Mononuclear cell (primary cell): ENCODE data around the gene GSE1. TPM values are rescaled to one million over a fixed set of nuclear protein-coding genes. Genes with fewer than 3 reads are reported as not detected.

Source experiments
- H3K27me3 ChIP-seq: 2 replicates; pipeline ENCODE4 v1.6.0; 2011; ENCODE audit warnings: low read length, control low read depth; ENCODE audit not compliant: insufficient read depth
- H3K4me1 ChIP-seq: 2 replicates; pipeline ENCODE4 v1.5.1; 2011; ENCODE audit warnings: mild to moderate bottlenecking, low read length, control low read depth; ENCODE audit not compliant: insufficient read depth
- H3K4me3 ChIP-seq: 2 replicates; pipeline ENCODE4 v1.5.1; 2011; ENCODE audit warnings: mild to moderate bottlenecking, low read length, moderate library complexity
- H3K9me3 ChIP-seq: 2 replicates; pipeline ENCODE4 v1.5.1; 2011; ENCODE audit warnings: low read depth, mild to moderate bottlenecking, control low read depth, low read length
- total RNA-seq: library from RNA; depleted of rRNA; stranded (reverse); fragments of >200 nt; gene quantifications from one replicate; pipeline ENCODE4 v1.2.3, GENCODE V29; 2012

The GSE1 gene
- total RNA-seq, 1 donor, result 34.3 TPM

DNA sequence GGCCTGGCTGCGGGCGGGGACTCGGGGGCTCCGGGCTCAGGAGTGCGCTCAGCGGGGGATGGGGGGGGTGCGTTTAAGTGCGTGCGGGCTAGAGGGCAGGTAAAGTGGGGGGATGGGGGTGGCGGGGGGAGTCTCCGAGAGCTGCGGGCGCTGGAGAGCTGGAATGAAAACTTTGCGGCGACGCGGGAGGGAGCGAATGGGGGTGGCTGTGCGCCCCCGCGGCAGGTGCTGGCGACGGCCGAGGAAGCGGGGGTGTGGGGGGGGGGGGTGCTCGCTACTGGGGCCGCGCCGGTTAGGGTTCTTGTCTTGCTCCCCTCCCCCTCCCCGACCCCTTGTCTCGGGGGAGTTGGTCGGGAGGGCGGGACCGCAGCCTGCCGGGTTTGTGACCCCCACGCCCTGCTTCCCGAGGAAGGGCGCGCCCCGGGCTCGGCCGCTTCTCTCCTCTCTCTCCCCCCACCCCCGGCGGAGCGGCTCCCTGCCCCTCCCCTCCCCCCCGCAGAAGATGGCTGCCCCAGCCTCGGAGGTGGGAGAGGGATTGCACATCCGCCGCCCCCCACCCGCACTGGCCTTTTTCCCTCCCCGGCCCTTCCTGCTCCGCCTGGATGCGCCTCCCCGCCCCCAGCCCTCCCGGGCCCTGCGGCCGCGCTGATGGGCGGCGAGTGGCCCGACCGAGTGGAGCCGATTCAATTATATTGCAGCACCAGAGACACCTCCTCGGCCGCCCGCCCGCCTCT lies 649 bp downstream of the GSE1 start:
- peaks cover 71% of the 10 kb centered on the region for H3K4me1 ChIP-seq
- no peaks in the 10 kb centered on the region for H3K27me3 ChIP-seq
- H3K9me3 ChIP-seq, result no peaks in the 10 kb centered on the region
- H3K4me3 ChIP-seq, result peak overlapping the region; percentile 41

DNA sequence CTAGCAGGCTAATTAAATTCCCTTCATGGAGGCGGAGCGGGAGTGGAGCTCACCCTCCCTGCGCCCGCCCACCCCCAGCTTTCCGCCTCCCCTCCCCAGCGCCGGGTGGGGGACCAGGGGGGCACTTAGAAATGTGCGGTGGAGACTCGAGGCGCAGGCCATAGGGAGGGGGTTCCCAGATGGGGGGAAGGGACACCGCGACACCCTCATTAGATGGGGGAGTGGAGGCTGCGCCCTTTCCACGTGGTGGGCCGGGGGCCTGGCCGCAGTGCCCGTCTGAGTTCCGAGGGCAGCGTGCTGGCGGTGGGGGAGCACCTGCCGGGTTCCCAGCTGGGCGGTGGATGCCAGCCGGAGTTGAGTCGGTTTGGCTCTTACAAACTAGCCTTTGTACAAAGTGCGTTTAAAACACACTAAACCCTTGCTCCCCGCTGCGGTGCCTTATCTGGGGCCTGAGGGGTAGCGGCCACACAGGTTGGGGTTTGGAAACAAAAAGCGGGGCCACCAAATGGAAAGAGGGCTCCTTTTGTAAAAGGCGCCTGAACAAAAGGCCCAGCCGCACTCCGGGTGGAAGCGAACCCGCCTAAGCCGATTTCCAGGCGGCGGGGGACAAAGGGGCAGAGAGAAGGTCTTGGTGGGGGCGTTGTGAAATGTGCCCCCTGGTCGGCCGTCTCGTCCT lies 1.4 kb downstream of the GSE1 start:
- no peaks in the 10 kb centered on the region for H3K27me3 ChIP-seq
- peaks cover 71% of the 10 kb centered on the region for H3K4me1 ChIP-seq
- H3K4me3 ChIP-seq, result no peak overlapping the region
- H3K9me3 ChIP-seq, result no peaks in the 10 kb centered on the region

GRCh38 chr16:85615014-85615851 lies 2.1 kb downstream of the GSE1 start:
- H3K27me3 ChIP-seq, result no peaks in the 10 kb centered on the region
- H3K4me3 ChIP-seq, result no peak overlapping the region
- H3K9me3 ChIP-seq, result no peaks in the 10 kb centered on the region
- peaks cover 65% of the 10 kb centered on the region for H3K4me1 ChIP-seq

DNA sequence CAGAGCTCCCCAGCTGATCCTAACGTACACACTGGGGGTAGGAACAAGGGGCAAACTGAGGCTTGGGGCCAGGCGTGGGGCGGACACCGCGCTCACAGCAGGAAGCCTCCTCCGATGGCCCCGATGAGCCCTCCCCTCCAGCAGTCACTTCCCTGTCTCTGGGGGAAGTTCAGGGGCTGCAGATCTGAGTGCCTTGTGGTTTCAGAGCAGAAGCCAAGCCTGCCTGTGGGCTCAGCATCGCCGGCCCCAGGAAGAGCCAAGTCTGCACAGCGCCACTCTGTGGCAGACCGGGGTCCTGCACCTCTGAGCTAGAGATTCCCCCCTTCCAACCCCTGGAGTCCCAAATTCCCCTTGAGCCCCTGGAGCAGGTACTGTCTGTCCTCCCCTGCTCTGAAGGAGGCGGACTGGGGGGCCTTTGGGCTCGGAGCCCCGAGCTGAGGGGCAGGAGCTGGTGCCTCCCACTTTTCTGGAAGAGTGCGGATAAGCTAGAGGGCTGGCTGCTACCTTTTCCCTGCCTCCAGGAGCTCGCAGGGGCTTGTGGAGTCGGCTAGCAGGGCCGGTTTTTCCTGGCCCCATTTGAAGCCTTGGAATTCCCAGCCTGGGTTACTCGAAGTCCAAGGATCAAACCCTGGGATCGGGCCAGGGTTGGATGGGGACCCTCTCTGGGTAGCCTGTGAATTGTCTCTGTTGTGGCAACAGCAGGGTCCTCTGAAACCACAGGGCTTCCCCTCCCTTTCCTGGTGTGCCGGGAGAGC lies 2.9 kb downstream of the GSE1 start:
- H3K4me3 ChIP-seq, result peak overlapping the region; percentile 13
- no peaks in the 10 kb centered on the region for H3K9me3 ChIP-seq
- peaks cover 57% of the 10 kb centered on the region for H3K4me1 ChIP-seq
- no peaks in the 10 kb centered on the region for H3K27me3 ChIP-seq

DNA sequence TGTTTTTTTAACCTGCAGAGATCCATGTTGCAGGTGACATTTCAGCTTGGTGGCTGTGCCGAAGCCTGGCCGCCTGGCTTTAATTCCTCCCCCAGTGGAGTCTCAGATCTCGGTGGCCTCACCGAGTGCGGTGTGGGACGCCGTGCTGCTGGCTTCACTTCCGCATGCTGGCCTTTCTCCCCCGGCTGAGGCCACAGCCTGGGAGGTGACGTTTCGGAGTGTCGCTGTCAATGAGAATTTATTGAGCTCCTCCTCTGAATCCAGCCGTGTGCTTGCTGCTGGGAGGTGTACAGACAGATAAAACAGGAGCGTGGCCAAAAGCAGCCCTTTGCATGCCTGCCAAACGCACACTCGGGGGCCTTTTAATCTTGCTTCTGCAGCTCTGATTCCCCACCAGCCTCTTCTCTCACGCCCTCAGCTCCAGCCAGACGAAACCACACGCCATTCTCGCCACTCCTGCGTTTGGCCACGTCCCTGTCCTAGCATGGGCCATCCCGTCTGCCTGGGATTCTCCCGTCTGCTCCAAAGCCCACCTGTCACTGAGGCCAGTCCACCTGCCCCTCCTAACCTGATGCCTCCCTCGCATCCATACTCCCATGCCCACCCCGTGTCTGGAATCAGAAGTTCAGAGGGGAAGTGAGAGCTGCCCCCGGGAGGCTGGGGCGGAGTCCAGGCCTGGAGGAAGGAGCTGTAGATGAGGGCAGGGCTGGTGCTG lies 3.6 kb downstream of the GSE1 start:
- Histone ChIP-seq H3K4me1 (peaks cover 52% of the 10 kb centered on the region), H3K4me3 (peak overlapping the region; percentile 13), H3K27me3 (no peaks in the 10 kb centered on the region), H3K9me3 (no peaks in the 10 kb centered on the region)

DNA sequence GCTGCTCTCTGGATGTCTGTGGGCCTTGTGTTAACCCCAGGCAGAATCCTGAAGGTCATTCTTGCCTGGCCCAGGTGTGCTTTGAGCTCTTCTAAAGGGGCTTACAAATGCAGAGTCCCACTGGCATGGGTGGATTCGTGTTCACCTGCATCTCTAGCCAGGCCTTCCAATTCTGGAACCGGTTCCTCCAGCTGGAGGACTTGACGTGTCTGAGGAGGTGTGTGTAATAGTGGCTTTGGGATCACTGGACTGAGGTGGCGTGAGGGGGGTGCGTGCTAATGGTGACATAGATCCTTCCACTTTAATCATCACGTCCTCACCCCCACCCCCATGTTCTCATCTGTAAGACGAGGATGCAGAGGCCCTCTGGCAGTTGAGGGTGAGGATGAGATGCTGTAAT lies 4.8 kb downstream of the GSE1 start:
- Histone ChIP-seq H3K9me3 (no peaks in the 10 kb centered on the region), H3K4me3 (no peak overlapping the region), H3K27me3 (no peaks in the 10 kb centered on the region), H3K4me1 (peaks cover 44% of the 10 kb centered on the region)

GRCh38 chr16:85618521-85618920 lies 5.4 kb downstream of the GSE1 start:
- H3K4me1 ChIP-seq, result peaks cover 45% of the 10 kb centered on the region
- no peaks in the 10 kb centered on the region for H3K27me3 ChIP-seq
- no peak overlapping the region for H3K4me3 ChIP-seq
- H3K9me3 ChIP-seq, result no peaks in the 10 kb centered on the region

GRCh38 chr16:85619101-85619891 lies 6.2 kb downstream of the GSE1 start:
- H3K4me1 ChIP-seq, result peaks cover 44% of the 10 kb centered on the region
- no peak overlapping the region for H3K4me3 ChIP-seq
- H3K27me3 ChIP-seq, result no peaks in the 10 kb centered on the region
- H3K9me3 ChIP-seq, result no peaks in the 10 kb centered on the region

DNA sequence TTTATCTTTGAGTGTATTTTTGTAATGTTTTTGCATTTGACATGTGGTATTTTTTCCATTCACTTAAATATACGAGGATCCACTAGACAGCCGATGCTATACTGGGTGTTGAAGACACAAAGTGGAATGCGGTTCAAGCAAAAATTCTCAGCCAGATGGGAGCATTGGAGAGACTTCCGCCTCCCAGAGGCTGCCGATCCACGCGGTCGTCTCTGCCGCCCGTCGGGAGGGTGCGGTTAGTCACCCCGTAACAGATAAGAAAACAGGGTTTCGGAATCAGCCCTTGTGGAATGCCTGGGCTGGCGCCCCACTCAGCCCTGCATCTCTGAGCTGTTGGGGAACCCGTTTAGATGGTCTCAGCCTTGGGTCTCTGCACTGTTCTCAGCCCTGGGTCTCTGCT lies 7.3 kb downstream of the GSE1 start:
- peaks cover 35% of the 10 kb centered on the region for H3K4me1 ChIP-seq
- no peaks in the 10 kb centered on the region for H3K27me3 ChIP-seq
- no peaks in the 10 kb centered on the region for H3K9me3 ChIP-seq
- no peak overlapping the region for H3K4me3 ChIP-seq

- Histone ChIP-seq H3K27me3 (no peaks in the 10 kb centered on the region), H3K9me3 (no peaks in the 10 kb centered on the region), H3K4me3 (no peak overlapping the region), H3K4me1 (peaks cover 30% of the 10 kb centered on the region)
Observed at GRCh38 chr16:85621698-85622428, 8.7 kb downstream of the GSE1 start.

- Histone ChIP-seq H3K4me3 (no peak overlapping the region), H3K9me3 (no peaks in the 10 kb centered on the region), H3K27me3 (no peaks in the 10 kb centered on the region), H3K4me1 (peaks cover 21% of the 10 kb centered on the region)
Observed at GRCh38 chr16:85622683-85623082, 9.6 kb downstream of the GSE1 start.

DNA sequence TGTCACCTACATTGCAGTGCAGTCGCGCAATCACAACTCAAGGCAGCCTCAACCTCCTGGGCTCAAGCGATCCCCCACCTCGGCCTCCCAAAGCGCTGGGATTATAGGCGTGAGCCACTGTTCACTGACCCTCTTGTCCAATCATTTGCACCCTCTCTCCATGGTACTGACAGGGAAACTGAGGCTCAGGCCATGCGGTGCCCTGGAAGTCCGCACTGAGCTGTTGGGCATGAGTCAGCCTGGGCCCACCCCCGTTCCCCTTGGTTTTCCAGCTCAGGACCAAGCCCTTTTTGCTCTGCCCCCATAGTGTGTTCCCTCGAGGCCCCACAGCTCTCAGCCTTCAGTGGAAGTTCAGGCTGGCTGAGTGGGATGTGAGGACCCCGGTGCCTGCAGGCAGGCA lies 10.1 kb downstream of the GSE1 start:
- Histone ChIP-seq H3K27me3 (no peaks in the 10 kb centered on the region), H3K4me1 (peaks cover 16% of the 10 kb centered on the region), H3K9me3 (no peaks in the 10 kb centered on the region), H3K4me3 (no peak overlapping the region)

DNA sequence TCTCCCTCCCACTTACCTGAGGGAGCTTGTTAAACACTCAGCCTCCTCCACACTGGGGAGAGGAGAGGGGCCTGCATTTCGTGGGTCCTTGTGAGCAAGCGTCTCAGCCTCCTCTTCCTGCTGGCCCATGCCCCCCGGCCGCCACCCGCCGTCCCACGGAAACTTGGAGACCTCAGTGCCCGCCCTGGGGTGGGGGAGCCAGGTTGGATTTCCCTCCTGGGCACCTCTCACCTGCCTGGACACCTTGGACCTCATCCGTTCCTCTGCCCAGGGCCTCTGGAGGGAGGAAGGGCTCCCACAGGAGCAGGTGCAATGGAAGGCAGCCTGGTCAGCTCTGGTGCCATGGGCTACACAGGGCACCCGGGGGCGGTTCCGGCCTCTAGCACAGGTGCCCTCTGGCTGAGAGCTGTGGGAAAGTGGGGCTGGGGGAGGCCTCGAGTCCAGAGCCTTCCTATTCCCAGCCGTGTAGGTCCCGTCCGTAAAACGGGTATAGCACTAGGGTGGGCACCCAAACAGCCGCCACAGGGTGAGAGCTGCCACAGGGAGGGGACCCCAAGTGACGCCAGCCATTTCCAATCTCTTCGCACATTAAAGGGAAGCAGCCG lies 11.0 kb downstream of the GSE1 start:
- peaks cover 14% of the 10 kb centered on the region for H3K4me1 ChIP-seq
- no peaks in the 10 kb centered on the region for H3K27me3 ChIP-seq
- no peak overlapping the region for H3K4me3 ChIP-seq
- no peaks in the 10 kb centered on the region for H3K9me3 ChIP-seq
